Gastrocnemius medialis (tissue), 4 donors: ENCODE measurements around the gene RNPS1. TPM values are rescaled to one million over a fixed set of nuclear protein-coding genes. Genes with fewer than 3 reads are reported as not detected.
A peak's percentile ranks its signal among the peaks of the same experiment; 100 is the strongest.

Experiments used
- ATAC-seq, 2 donors: fragments of 150-250 bp; one replicate each; pipeline ENCODE4 v1.9.1; 2016
- DNase-seq, 2 donors: peaks; one replicate each; pipeline ENCODE4 v3.0.0-alpha.2; 2019
- H3K27ac ChIP-seq, 4 donors: fragments of 200-600 bp; sonication (generic); 1 replicate in 1 of 4; 2 replicates in 3 of 4; pipeline ENCODE4 v1.5.1; 2016 to 2018; ENCODE audit warnings: mild to moderate bottlenecking in 2 of 4, moderate library complexity in 1 of 4
- H3K27me3 ChIP-seq, 3 donors: fragments of 200-600 bp; sonication (generic) in 2 of 3; 1 replicate in 1 of 3; 2 replicates in 2 of 3; pipeline versions ENCODE4 v1.5.1 to v1.6.0; 2016 to 2019; ENCODE audit warnings: mild to moderate bottlenecking in 1 of 3, moderate library complexity in 1 of 3
- H3K36me3 ChIP-seq, 2 donors: fragments of 200-600 bp; sonication (generic) in 1 of 2; one replicate each; pipeline ENCODE4 v1.5.1; 2017 to 2018
- H3K4me1 ChIP-seq, 2 donors: fragments of 200-600 bp; sonication (generic) in 1 of 2; one replicate each; pipeline ENCODE4 v1.5.1; 2016 to 2017; ENCODE audit warnings: mild to moderate bottlenecking in 2 of 2
- H3K4me3 ChIP-seq, 4 donors: fragments of 200-600 bp; sonication (generic) in 3 of 4; 1 replicate in 1 of 4; 2 replicates in 3 of 4; pipeline ENCODE4 v1.5.1; 2016 to 2019; ENCODE audit warnings: mild to moderate bottlenecking in 2 of 4
- H3K9me3 ChIP-seq, 3 donors: fragments of 200-600 bp; sonication (generic) in 2 of 3; 1 replicate in 1 of 3; 2 replicates in 2 of 3; pipeline ENCODE4 v1.5.1; 2016 to 2019
- POLR2A ChIP-seq, 2 donors: fragments of 450-650 bp; IDR thresholded peaks; one replicate each; pipeline ENCODE4 v1.6.1; 2017; ENCODE audit warnings: antibody characterized with exemption in 2 of 2, mild to moderate bottlenecking in 2 of 2, moderate library complexity in 2 of 2
- in situ Hi-C, 4 donors: fragments of 200-750 bp; cut with MboI; loops; one replicate each; pipeline versions ENCODE4 v1.15.0 to v1.8.0; 2017; ENCODE audit warnings: low sequenced_read_pairs in 4 of 4
- intact Hi-C: fragments of 100-400 bp; cut with DNase I; formaldehyde crosslinking; loops from one replicate; pipeline ENCODE4 v1.15.1; 2023; ENCODE audit warnings: low total_unique reads
- total RNA-seq, 4 donors: library from RNA; depleted of rRNA; stranded (reverse); fragments of >200 nt; gene quantifications; one replicate each; pipeline versions ENCODE4 v1.1.0 to v1.2.3, GENCODE V29; 2016
- TF ChIP-seq, protein P1 (sequence below), 5 experiments: fragments of 450-650 bp in 3 of 5; fragments of 200-600 bp in 2 of 5; sonication (generic) in 2 of 5; IDR thresholded peaks in 4 of 5; conservative IDR thresholded peaks in 1 of 5; 1 replicate in 4 of 5; 2 replicates in 1 of 5; pipeline ENCODE4 v1.5.1; 2016 to 2019; ENCODE audit warnings: antibody characterized with exemption in 5 of 5, mild to moderate bottlenecking in 3 of 5, moderate library complexity in 3 of 5

The RNPS1 gene
- total RNA-seq, 4 donors from 2014 or later = 158 to 222 (median 172) TPM

DNA sequence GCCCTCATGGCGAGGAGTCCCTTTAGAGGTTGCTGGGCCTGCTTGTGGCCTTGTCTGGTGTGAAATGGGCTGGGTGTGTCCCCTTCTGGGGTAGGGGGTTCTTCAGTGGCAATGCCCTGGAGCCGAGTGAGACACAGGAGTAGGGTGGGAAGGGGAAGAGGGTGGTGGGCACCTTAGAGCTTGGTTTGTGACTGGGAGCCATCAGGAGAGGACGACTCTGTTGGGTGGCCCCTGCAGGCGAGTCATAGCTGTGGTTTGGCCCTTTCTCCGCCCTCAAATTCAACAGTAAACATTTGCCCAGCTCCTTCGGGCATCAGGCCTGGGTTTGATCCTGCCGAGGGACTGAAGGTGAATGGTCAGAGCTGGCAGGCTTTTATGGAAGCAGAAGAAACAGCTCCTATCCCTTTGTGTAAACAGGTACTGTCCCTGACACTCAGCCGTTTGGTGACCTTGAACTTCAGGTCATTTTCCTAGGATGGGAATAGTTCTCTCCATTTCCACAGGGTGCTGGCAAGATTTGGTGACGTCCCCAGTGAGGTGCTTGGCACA, 41.6 kb downstream of the RNPS1 start:
- no peaks in the 10 kb centered on the region for H3K27me3 ChIP-seq
- peaks cover 11 to 16% of the 10 kb centered on the region in 2 donors for H3K4me1 ChIP-seq
- no peak for DNase-seq
- ATAC-seq = no peak
- in situ Hi-C loops = no loop called here
- TF ChIP-seq POLR2A (IDR thresholded peaks at IDR 0.05) = no peak
- TF ChIP-seq, protein P1, sequence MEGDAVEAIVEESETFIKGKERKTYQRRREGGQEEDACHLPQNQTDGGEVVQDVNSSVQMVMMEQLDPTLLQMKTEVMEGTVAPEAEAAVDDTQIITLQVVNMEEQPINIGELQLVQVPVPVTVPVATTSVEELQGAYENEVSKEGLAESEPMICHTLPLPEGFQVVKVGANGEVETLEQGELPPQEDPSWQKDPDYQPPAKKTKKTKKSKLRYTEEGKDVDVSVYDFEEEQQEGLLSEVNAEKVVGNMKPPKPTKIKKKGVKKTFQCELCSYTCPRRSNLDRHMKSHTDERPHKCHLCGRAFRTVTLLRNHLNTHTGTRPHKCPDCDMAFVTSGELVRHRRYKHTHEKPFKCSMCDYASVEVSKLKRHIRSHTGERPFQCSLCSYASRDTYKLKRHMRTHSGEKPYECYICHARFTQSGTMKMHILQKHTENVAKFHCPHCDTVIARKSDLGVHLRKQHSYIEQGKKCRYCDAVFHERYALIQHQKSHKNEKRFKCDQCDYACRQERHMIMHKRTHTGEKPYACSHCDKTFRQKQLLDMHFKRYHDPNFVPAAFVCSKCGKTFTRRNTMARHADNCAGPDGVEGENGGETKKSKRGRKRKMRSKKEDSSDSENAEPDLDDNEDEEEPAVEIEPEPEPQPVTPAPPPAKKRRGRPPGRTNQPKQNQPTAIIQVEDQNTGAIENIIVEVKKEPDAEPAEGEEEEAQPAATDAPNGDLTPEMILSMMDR (IDR thresholded peaks at IDR 0.05 in 4 of 5, conservative IDR thresholded peaks at IDR 0.05 in 1 of 5) = no peak
- no peaks in the 10 kb centered on the region for H3K9me3 ChIP-seq
- no peak overlapping the region for H3K4me3 ChIP-seq
- peaks cover 0 to 33% of the 10 kb centered on the region in 2 donors for H3K36me3 ChIP-seq
- intact Hi-C loops = no loop called here
- H3K27ac ChIP-seq = peak overlapping the region in 1 of 4 donors; percentile 1

DNA sequence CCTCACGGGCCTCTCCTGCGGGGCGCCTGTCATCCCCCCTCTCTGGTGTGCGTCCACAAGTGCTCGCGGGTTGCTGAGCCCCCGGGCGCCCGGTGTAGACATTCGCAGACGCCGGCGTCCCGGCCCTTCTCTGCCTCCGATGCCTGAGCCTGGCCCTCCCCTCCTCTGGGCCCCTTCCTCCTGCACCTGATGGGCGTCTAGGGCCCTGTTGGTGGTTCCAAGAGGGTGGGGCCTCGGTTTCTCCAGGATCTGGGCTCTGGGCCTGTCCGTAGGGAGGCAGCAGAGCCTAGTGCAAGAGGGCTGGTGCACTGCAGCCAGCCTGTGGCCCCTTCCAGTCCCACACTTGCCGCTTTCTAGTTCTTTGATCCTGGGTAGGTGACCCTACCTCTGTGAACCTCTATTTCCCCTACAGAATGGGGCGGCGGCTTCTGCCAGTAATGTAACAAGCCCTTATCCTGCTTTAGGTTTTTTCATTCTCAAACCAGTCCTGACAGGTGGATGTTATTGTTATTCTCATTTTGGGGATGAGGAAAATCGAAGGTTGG, 43.9 kb downstream of the RNPS1 start:
- no peaks in the 10 kb centered on the region for H3K9me3 ChIP-seq
- intact Hi-C loops (loop anchor here (1.0 kb wide), 3 partner anchors 9 to 27 kb away; partner anchors contain the start of genes ECI1 and MLST8), in situ Hi-C loops (no loop called here)
- DNase-seq = peak; percentile 43 to 71
- peaks cover 11 to 16% of the 10 kb centered on the region in 2 donors for H3K4me1 ChIP-seq
- TF ChIP-seq POLR2A (IDR thresholded peaks at IDR 0.05) = no peak
- TF ChIP-seq, protein P1 (IDR thresholded peaks at IDR 0.05 in 4 of 5, conservative IDR thresholded peaks at IDR 0.05 in 1 of 5) = peak in 3 of 5 experiments; percentile 11 to 33 (median 23)
- H3K4me3 ChIP-seq = peak overlapping the region; percentile 78 to 98 (median 93)
- H3K27me3 ChIP-seq = no peaks in the 10 kb centered on the region
- H3K27ac ChIP-seq = peak overlapping the region; percentile 85 to 96 (median 94)
- peaks cover 0 to 11% of the 10 kb centered on the region in 2 donors for H3K36me3 ChIP-seq
- peak; percentile 65 to 67 for ATAC-seq

DNA sequence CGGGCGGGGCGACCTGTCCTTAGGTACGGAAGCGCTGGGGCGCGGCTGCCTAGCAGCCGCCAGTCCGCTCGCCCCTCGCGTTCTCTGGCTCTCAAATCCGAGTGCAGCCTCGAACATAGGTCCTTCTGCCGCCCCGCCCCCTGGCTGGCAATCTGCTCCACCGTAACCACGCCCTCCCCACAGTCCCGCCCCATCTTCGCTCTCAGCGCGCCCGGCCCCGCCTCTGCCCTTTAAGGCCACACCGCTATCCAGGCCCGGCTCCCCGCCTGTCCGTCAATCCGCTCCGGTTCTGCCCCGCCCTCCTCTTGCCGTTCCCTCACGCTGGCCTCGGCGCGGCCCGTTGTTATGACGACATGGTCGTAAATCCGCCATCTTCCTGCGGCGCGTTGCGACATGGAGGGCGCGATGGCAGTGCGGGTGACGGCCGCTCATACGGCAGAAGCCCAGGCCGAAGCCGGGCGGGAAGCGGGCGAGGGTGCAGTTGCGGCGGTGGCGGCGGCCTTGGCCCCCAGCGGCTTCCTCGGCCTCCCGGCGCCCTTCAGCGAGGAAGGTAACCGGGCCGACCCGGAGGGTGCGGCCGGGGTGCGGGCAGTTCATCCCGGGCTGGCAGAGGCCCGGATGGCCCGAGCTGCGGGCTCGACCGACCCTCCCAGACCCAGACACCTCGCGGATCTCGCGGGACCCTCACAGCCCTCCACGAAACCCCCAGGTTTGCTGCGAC, 44.5 kb downstream of the RNPS1 start, which contains the start of gene E4F1:
Gene E4F1, plus strand, starts transcription at position 371 of the 721 bp plus-strand sequence. Its CDS starts 23 bp downstream, at position 394.
- Histone ChIP-seq H3K9me3 (no peaks in the 10 kb centered on the region), H3K27ac (peak within 1 kb of the TSS; percentile 85 to 96 (median 94)), H3K27me3 (no peaks in the 10 kb centered on the region), H3K4me1 (peaks cover 11 to 16% of the 10 kb centered on the region in 2 donors), H3K4me3 (peak within 1 kb of the TSS; percentile 78 to 98 (median 93)), H3K36me3 (peaks cover 0 to 5% of the 10 kb centered on the region in 2 donors)
- in situ Hi-C loops (no loop called here), intact Hi-C loops (loop anchor here (1.0 kb wide), 2 partner anchors 8 to 18 kb away; partner anchors contain the start of gene MLST8)
- ATAC-seq = peak; percentile 97
- peak; percentile 99 to 100 for DNase-seq
- TF ChIP-seq, protein P1 (IDR thresholded peaks at IDR 0.05 in 4 of 5, conservative IDR thresholded peaks at IDR 0.05 in 1 of 5) = peak in 2 of 5 experiments; percentile 23 to 37
- peak; percentile 97 to 98 for TF ChIP-seq POLR2A (IDR thresholded peaks at IDR 0.05)

DNA sequence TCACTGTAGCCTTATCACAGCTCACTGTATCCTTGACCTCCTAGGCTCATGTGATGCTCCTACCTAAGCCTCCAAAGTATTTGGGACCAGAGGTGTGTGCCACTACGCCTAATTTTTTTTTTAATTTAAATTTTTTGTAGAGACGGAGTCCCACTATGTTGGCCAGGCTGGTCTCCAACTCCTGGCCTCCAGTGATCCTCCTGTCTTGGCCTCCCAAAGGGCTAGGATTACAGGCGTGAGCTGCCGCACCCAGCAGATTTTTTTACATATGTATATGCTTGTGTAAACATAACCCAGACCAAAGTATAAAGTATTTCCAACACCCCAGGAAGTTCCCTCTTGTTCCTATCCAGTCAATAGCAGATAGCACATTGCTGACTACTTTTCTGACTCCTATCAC, 51.6 kb downstream of the RNPS1 start:
- no peak for ATAC-seq
- Histone ChIP-seq H3K4me1 (peaks cover 23 to 27% of the 10 kb centered on the region in 2 donors), H3K27me3 (no peaks in the 10 kb centered on the region), H3K27ac (peak overlapping the region; percentile 88 to 98 (median 92)), H3K36me3 (no peaks in the 10 kb centered on the region), H3K9me3 (no peaks in the 10 kb centered on the region), H3K4me3 (no peak overlapping the region)
- no peak for TF ChIP-seq POLR2A (IDR thresholded peaks at IDR 0.05)
- TF ChIP-seq, protein P1 (IDR thresholded peaks at IDR 0.05 in 4 of 5, conservative IDR thresholded peaks at IDR 0.05 in 1 of 5) = no peak
- DNase-seq = no peak
- intact Hi-C loops = loop anchor here (10.0 kb wide), 1 partner anchor 442 kb away; the partner anchor contains the start of genes EME2, MRPS34 and NME3
- in situ Hi-C loops = no loop called here
